ENCODE results near the gene AURKA.

Gene AURKA

DNA sequence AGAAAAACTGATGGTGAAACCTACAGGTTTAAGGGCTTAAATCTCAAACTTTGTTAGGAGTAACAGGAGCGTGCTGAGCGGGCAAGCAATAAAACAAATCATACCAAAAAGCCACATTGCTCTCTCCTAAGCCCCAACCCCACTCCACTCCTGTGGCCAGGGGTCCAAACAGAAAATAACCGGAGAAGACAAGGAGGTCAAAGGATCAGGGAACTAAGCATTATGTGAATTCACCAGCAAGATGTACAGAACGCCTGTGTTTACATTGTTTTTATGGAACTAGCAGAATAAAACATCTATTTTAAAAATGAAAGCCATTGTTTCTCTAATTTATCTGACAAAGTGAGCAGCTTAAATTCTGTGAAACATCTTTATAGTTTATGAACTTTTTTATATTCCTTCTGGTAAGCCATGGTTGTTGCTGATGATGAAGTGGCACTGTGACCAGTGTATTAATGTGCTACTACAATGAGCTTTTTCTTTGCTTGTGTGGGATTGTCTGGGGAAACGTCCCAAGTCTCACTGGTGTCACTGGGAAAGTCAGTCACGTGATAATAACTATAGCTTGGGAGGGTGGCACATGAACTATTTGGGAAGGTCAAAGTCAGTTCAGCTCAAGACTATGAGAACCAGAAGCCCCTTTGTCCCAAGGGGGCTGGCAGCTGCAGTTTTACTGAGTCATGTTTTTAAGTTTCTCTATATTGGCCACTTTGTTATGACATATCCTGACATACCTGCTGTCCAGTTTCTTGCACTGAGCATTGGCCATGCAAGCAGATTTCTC, 23.5 kb downstream of the AURKA start:
- no peak for ATAC-seq
- TF ChIP-seq BACH2 (CRISPR knock-in tag; IDR thresholded peaks at IDR 0.05; ENCODE audit: borderline replicate concordance) (no peak), ISL1 (CRISPR knock-in tag; IDR thresholded peaks at IDR 0.05) (no peak), ZNF8 (CRISPR knock-in tag; IDR thresholded peaks at IDR 0.05) (no peak), SNAI2 (CRISPR knock-in tag; IDR thresholded peaks at IDR 0.05) (no peak), TOX (CRISPR knock-in tag; IDR thresholded peaks at IDR 0.05; ENCODE audit: borderline replicate concordance) (no peak), ARNTL (CRISPR knock-in tag; IDR thresholded peaks at IDR 0.05; ENCODE audit: borderline replicate concordance, low read depth) (no peak), ZFP3 (CRISPR knock-in tag; IDR thresholded peaks at IDR 0.05) (no peak), OSR1 (CRISPR knock-in tag; IDR thresholded peaks at IDR 0.05) (no peak)
- TF ChIP-seq, protein P1, sequence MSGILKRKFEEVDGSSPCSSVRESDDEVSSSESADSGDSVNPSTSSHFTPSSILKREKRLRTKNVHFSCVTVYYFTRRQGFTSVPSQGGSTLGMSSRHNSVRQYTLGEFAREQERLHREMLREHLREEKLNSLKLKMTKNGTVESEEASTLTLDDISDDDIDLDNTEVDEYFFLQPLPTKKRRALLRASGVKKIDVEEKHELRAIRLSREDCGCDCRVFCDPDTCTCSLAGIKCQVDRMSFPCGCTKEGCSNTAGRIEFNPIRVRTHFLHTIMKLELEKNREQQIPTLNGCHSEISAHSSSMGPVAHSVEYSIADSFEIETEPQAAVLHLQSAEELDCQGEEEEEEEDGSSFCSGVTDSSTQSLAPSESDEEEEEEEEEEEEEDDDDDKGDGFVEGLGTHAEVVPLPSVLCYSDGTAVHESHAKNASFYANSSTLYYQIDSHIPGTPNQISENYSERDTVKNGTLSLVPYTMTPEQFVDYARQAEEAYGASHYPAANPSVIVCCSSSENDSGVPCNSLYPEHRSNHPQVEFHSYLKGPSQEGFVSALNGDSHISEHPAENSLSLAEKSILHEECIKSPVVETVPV (CRISPR knock-in tag; IDR thresholded peaks at IDR 0.05), result no peak

DNA sequence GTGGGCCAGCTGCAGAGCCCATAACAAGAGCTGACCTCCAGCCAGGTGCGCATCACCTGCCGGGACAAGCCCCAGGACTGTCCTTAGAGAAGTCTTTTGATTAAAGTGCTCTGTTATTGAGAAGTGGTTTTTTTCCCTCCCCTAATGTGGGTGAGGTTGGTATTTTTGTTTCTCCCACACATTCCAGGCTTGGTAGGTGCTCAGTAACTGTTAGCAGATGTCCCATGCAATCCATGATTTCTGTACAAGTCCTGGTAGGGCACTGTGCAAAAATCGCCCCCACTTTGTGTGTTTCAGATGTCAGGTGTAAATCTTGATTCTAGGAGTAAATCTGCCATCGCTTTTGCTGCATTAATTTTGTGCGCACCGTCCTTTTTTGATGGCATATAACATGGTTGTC, 28.5 kb downstream of the AURKA start:
- TF ChIP-seq TCF4 (CRISPR knock-in tag; IDR thresholded peaks at IDR 0.05; ENCODE audit: borderline replicate concordance), result no peak
- no peak for TF ChIP-seq BACH2 (CRISPR knock-in tag; IDR thresholded peaks at IDR 0.05; ENCODE audit: borderline replicate concordance)
- no peak for TF ChIP-seq ISL1 (CRISPR knock-in tag; IDR thresholded peaks at IDR 0.05)
- no peak for TF ChIP-seq CSDC2 (CRISPR knock-in tag; IDR thresholded peaks at IDR 0.05)
- TF ChIP-seq, protein P2, sequence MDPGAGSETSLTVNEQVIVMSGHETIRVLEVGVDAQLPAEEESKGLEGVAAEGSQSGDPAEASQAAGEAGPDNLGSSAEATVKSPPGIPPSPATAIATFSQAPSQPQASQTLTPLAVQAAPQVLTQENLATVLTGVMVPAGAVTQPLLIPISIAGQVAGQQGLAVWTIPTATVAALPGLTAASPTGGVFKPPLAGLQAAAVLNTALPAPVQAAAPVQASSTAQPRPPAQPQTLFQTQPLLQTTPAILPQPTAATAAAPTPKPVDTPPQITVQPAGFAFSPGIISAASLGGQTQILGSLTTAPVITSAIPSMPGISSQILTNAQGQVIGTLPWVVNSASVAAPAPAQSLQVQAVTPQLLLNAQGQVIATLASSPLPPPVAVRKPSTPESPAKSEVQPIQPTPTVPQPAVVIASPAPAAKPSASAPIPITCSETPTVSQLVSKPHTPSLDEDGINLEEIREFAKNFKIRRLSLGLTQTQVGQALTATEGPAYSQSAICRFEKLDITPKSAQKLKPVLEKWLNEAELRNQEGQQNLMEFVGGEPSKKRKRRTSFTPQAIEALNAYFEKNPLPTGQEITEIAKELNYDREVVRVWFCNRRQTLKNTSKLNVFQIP (CRISPR knock-in tag; IDR thresholded peaks at IDR 0.05; ENCODE audit: borderline replicate concordance, low read depth), result no peak
- no peak for TF ChIP-seq ARNTL (CRISPR knock-in tag; IDR thresholded peaks at IDR 0.05; ENCODE audit: borderline replicate concordance, low read depth)
- TF ChIP-seq, protein P1 (CRISPR knock-in tag; IDR thresholded peaks at IDR 0.05), result no peak
- TF ChIP-seq, protein P3, sequence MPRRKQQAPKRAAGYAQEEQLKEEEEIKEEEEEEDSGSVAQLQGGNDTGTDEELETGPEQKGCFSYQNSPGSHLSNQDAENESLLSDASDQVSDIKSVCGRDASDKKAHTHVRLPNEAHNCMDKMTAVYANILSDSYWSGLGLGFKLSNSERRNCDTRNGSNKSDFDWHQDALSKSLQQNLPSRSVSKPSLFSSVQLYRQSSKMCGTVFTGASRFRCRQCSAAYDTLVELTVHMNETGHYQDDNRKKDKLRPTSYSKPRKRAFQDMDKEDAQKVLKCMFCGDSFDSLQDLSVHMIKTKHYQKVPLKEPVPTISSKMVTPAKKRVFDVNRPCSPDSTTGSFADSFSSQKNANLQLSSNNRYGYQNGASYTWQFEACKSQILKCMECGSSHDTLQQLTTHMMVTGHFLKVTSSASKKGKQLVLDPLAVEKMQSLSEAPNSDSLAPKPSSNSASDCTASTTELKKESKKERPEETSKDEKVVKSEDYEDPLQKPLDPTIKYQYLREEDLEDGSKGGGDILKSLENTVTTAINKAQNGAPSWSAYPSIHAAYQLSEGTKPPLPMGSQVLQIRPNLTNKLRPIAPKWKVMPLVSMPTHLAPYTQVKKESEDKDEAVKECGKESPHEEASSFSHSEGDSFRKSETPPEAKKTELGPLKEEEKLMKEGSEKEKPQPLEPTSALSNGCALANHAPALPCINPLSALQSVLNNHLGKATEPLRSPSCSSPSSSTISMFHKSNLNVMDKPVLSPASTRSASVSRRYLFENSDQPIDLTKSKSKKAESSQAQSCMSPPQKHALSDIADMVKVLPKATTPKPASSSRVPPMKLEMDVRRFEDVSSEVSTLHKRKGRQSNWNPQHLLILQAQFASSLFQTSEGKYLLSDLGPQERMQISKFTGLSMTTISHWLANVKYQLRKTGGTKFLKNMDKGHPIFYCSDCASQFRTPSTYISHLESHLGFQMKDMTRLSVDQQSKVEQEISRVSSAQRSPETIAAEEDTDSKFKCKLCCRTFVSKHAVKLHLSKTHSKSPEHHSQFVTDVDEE (CRISPR knock-in tag; IDR thresholded peaks at IDR 0.05), result no peak
- TF ChIP-seq TOX (CRISPR knock-in tag; IDR thresholded peaks at IDR 0.05; ENCODE audit: borderline replicate concordance), result no peak
- TF ChIP-seq PPARA (CRISPR knock-in tag; IDR thresholded peaks at IDR 0.05; ENCODE audit: borderline replicate concordance), result no peak
- TF ChIP-seq ZC3H10 (CRISPR knock-in tag; IDR thresholded peaks at IDR 0.05), result no peak
- no peak for TF ChIP-seq OSR1 (CRISPR knock-in tag; IDR thresholded peaks at IDR 0.05)
- no peak for TF ChIP-seq RARB (CRISPR knock-in tag; IDR thresholded peaks at IDR 0.05)
- no peak for ATAC-seq

DNA sequence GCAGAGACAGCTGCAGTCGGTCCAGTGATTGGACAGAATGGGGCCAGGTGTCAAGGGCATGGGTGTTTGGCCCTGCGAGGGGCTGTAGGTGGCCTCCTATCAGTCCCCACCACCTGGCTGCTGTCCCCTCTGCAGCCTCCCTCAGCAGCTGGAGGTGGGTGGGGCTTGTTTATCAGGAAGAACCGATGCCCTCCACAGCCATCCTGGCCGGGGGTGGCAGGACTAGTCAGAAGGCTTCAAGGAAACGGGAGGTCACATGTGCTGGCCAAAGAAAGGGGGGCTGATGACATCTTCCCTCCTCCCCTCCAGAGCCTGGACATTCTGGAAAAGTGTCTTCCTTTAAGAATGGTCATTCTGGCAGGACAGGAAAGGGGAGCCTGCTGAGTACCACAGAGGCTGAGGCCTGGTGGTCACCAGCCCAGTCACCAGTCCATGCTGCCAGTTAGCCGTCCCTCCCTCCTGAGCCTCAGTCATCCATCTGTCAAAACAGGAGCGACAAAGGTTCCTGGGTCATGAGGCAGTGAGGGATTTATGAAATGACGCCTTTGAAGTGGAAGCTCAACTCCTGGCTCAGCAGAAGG, 29.1 kb downstream of the AURKA start:
- no peak for ATAC-seq

More for the DNA sequence above, 29.1 kb downstream of the AURKA start:
- TF ChIP-seq TCF4 (CRISPR knock-in tag; IDR thresholded peaks at IDR 0.05; ENCODE audit: borderline replicate concordance), result no peak
- TF ChIP-seq, protein P2 (CRISPR knock-in tag; IDR thresholded peaks at IDR 0.05; ENCODE audit: borderline replicate concordance, low read depth), result no peak
- TF ChIP-seq ZNF8 (CRISPR knock-in tag; IDR thresholded peaks at IDR 0.05), result no peak
- TF ChIP-seq ZC3H10 (CRISPR knock-in tag; IDR thresholded peaks at IDR 0.05), result no peak
- no peak for TF ChIP-seq ZFP3 (CRISPR knock-in tag; IDR thresholded peaks at IDR 0.05)
- TF ChIP-seq ZNF70 (CRISPR knock-in tag; IDR thresholded peaks at IDR 0.05), result no peak

All from SK-N-SH treated with all-trans-retinoic acid at 6 μM for 48 hours (cell line).